Measurements from ENCODE around the gene CAP2.

CAP2 gene

GRCh38 chr6:17442196-17442595 lies 48.8 kb downstream of the CAP2 start:
- DNase-seq, result no peak

- DNase-seq, result no peak
Observed at GRCh38 chr6:17446713-17447112, 53.3 kb downstream of the CAP2 start.

- no peak for DNase-seq
Observed at GRCh38 chr6:17448165-17448564, 54.8 kb downstream of the CAP2 start.

GRCh38 chr6:17450397-17450796 lies 57.0 kb downstream of the CAP2 start:
- DNase-seq, result no peak

- DNase-seq, result no peak
Observed at GRCh38 chr6:17450832-17451231, 57.4 kb downstream of the CAP2 start.

GRCh38 chr6:17452096-17452495 lies 58.7 kb downstream of the CAP2 start:
- DNase-seq, result no peak

GRCh38 chr6:17454316-17455005 lies 61.1 kb downstream of the CAP2 start:
- no peak for DNase-seq

GRCh38 chr6:17455919-17456318 lies 62.5 kb downstream of the CAP2 start:
- DNase-seq, result no peak

- no peak for DNase-seq
Observed at GRCh38 chr6:17456711-17457110, 63.3 kb downstream of the CAP2 start.

- DNase-seq, result no peak
Observed at GRCh38 chr6:17457405-17457804, 64.0 kb downstream of the CAP2 start.

GRCh38 chr6:17457956-17458355 lies 64.6 kb downstream of the CAP2 start:
- DNase-seq, result no peak

- no peak for DNase-seq
Observed at GRCh38 chr6:17458966-17459365, 65.6 kb downstream of the CAP2 start.

GRCh38 chr6:17460862-17461261 lies 67.5 kb downstream of the CAP2 start:
- no peak for DNase-seq

- no peak for DNase-seq
Observed at GRCh38 chr6:17466147-17466546, 72.8 kb downstream of the CAP2 start.

GRCh38 chr6:17466707-17467106 lies 73.3 kb downstream of the CAP2 start:
- DNase-seq, result no peak

- DNase-seq, result no peak
Observed at GRCh38 chr6:17469006-17469832, 75.8 kb downstream of the CAP2 start.

GRCh38 chr6:17470202-17470937 lies 77.0 kb downstream of the CAP2 start:
- DNase-seq, result no peak

GRCh38 chr6:17470938-17471327 lies 77.5 kb downstream of the CAP2 start:
- no peak for DNase-seq

GRCh38 chr6:17472653-17473183 lies 79.3 kb downstream of the CAP2 start:
- no peak for DNase-seq

- no peak for DNase-seq
Observed at GRCh38 chr6:17473554-17473953, 80.2 kb downstream of the CAP2 start.

- no peak for DNase-seq
Observed at GRCh38 chr6:17474289-17474688, 80.9 kb downstream of the CAP2 start.

- no peak for DNase-seq
Observed at GRCh38 chr6:17475606-17476244, 82.3 kb downstream of the CAP2 start.

GRCh38 chr6:17476511-17476910 lies 83.1 kb downstream of the CAP2 start:
- DNase-seq, result no peak
